ENCODE data around the gene ABR. TPM values are rescaled to one million over a fixed set of nuclear protein-coding genes. Genes with fewer than 3 reads are reported as not detected.
"Not testable (repeated sequence)": the region's sequence is repeated elsewhere in the genome, so short reads cannot be mapped to it uniquely, and the experiment has no call there.

The ABR gene
- polyA plus RNA-seq, 5 donors = 53.2 to 84.6 (median 61.3) TPM

DNA sequence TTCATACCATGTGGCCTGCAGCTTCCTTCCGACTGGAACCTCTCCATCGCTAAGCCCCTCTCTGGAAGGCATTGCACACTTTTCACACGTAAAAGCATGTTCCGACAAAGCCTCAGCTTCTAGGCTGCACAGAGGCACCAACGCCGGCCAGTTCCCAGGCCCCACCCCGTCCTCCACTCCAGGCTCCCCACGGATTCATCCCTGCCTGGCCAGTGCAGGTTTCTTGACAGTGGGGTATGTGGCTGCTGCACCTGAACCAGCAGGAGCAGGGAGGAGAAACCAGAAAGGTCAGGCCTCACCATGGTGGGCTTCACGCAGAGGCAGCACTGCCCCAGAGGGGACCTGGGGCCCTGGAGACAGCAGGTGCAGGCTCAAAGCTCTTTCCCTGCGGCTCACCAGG is 168.6 kb downstream of the ABR start:
- no peak for DNase-seq

DNA sequence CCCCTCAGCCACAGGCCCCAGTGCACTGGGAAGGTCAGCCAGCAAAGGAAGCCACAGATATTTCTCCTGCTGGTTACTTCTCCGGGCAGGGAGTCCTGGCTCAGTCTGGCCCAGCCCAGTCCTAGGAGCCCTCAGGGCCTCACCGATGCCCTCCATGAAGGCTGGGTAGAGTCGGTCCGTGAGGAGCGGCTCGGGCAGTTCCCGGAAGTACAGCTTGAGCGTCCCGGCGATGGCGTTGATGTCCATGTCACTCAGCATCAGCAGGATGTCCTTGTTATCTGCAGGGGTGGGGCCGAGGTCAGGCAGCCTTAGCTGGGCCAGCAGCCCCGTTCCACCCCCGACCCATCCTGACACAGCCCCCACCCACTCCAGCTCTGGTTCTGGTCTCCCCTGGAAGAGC is 169.2 kb downstream of the ABR start:
- no peak for DNase-seq

DNA sequence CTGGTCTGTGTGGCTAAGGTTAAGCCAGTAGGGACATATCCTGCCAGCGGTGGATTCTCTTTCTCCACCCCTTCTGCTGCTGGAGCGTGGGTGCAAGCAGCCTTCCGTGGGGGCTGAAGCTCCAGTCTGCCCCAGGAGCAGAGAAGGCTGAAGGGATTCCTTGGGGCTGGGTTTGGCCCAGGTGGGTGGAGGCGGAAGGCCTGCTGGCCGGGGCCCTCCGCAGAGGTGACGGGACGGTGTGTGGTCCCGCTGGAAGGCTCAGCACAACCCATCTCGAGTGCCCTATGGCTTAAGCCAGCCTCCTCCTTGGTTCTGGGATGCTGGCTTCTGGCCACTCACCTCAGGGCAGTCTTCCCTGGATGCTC is 169.7 kb downstream of the ABR start:
- no peak for DNase-seq

DNA sequence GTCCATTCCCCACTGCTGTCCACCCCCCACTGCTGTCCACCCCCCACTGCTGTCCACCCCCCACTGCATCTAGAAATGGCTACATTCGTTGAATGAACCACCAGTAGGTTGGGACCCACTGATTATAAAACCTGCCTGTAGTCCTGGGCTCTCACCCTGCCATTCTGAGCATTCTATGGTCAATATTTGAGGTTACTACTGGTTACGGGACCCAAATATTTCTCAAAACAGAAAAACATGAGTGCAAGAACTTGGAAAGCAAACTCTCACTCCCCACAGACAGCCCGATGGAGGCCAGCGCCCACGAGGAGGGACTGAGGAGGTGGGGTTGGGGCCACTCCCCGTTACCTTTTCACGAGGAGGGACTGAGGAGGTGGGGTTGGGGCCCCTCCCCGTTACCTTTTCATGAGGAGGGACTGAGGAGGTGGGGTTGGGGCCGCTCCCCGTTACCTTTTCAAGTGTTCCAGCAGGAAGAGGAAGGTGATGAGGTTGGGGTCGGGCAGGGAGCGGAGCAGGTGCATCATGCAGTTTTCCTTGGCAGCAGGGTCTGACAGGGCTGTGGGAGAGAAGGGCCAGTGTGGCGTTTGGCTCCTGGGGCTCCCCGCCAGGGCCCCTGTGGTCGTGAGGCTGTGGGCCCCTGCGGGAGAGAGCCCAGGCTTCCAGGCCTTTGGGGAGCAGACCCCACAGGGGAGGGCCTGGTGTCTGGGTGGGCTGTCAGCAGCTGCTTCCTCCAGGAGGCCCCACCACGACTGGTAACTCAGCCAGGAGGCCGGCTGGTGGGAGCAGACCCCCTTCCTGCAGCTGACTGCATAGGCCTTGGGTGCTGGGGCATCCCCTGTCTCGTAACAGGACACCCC is 170.3 kb downstream of the ABR start:
- DNase-seq = no peak

DNA sequence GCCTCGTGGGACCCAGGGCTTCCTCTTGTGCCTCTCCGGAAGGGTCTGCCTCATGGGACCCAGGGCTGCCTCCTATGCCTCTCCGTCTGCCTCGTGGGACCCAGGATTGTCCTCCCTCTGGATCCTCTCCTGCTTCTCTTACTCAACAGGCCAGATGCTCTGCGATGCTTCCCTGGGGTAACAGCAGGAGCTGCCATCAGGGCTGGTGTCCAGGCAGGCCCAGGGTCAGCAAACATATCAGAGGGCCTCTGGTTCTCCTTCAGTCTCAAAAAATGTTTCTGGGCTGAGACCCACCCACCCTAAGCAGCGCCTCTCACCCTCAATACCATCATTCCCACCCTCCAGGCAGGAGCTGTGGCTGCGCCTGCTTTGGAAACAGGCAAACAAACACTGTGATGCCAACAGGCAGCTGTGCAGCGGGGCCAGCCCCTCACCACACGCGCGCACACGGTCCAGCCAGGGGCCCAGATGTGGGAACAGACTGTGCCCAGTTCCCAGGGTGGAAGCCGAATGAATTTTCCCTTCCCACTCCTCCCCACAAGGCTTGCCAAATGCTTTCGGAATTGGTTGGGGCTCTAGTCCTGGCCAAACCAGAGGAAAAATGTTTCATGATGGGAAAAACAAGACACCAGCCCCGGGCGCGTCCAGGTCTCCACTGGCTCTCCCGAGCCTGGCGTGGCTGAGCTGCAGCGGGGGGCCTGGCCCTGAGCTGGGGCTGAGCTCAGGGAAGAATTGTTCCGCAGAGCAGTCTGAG is 171.6 kb downstream of the ABR start:
- no peak for DNase-seq

DNA sequence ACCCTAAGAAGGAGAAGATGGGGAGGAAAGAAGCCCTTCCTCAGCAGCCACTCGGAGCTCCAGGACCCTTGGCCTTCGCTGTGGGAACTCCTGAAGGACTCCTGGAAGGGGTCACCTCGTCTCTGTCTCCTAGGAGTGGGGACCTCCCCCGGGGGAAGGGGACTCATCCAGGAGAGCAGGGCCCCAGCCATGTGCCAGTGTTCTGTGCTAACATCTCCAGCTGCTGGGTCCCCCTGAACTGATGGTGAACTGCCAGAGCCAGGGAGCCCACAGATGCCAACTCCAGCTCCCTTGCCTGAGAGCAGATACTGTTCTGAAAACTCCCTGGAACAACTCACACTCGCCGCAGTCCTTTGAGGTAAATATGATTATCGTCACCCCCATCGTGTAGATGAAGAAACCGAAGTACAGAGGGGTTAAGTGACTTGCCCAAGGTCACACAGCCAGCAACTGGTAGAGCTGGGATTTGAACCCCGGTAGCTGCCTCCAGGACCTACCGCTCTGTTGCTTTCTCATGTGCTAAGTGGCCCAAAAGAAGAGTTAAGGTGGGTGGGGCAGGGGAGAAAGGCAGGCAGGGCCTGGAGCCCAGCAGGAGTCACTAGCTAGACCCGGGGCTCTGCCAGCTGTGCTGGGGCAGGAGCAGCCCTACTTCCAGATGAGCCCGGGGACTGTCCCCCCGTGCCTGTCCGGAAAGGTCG is 172.3 kb downstream of the ABR start:
- no peak for DNase-seq

DNA sequence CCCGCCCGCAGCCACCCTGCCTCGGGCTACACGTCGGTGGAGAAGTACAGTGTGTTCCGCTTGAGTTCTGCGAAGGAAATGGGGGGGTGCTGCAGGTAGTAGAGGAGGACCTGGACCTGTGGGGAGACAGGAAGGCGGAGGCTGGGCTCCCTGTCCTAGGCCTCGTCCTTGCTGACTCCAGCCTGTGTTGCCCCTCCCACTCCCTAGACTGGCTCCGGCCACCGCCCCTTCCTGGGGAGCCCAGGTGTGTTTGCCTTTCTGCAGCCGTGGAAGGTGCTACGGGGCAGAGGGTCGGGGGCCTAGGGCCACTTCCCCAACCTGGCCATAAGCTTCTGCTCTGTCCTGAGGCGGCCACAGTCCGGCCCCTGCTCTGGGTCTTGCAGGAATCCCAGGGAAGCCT is 173.7 kb downstream of the ABR start:
- no peak for DNase-seq

DNA sequence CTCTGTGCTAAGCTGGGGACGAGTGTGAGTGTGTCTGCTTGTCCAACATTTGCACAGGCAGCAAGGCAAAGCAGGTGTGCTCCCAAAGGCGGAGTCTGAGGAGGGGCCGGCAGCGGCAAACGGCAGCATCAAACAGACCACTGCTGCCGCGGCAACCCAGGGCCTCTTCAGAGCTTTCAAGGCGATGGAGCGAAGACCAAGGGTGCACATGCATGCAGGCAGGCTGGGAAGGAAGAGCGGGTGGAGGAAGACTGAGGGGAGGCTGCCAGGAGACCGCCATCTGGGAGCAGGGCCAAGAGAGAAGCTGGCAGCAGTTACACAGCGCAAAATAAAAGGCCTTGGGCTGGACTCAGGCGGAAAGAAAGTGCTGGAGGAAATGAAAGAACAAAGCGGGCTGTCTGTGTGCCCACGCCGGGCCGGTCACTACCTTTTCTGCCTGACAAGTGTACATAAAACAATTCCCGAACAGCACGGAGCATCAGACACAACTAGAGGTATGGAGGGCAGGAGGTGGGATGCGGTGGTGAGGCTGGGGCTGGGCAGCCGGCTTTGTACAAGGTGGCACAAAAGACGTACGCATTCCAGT is 174.3 kb downstream of the ABR start:
- DNase-seq = peak; percentile 81 to 82

DNA sequence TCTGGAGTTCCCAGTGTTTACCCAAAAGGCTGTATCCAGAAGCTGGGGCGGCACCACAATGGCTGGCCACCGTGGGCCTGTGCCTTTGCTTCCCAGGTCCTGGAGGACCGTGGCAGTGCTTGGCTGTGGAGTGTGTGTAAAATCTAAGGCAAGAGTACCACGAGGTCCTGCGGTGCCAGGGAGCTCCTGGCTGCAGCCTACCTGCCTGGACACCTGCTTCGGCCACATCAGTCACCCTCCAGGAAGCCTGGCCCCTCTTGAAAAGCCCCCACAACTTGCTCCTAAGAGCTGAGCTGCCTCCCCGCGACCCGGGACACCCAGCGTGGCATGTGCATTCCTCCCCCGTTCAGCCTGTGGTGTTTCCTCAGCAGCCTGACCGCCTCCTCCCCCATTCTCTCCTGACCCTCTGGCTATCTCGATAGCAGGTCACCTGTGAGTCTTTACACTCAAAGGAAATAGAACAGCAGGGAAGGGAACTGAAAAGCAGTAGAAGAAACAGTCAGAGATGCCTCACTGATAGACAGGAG is 174.9 kb downstream of the ABR start:
- DNase-seq = no peak

DNA sequence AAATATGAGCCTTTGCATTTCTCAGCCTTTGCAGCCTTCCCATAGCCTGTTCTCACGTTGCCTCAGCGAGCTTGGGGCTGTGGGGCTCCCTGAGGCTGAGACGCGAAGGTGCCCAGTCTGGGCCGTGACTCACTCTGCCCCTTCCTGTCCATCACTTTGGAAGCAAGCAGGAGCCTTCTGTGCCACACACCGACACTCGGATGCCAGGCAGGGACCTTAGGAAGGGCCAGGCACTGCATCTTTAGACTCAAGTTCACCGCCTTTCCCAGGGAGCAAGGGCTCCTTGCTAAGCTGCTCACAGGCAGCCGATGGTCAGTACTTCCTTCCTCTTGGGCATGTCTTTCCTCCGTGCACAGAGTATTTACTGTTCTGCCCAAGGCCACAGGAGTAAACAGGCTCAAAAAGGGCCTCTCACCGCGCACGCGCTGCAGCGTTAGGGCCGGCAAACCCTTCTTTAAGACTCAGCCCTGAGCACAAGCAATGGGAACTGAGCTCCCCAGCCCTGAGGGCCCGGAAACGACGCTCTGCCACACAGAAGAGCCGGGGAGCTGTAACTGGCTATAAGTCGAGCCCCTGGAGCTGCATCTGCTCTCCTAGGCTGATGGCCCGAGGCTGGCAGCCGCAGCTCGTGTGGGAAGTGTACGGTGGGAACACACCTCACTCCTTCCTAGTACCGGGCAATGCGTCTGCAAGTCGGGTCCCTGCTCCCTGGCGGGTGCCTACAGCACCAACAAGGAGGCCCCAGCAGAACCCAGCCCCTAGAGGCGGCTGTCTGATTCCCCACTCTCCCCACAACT is 175.6 kb downstream of the ABR start:
- DNase-seq = no peak

DNA sequence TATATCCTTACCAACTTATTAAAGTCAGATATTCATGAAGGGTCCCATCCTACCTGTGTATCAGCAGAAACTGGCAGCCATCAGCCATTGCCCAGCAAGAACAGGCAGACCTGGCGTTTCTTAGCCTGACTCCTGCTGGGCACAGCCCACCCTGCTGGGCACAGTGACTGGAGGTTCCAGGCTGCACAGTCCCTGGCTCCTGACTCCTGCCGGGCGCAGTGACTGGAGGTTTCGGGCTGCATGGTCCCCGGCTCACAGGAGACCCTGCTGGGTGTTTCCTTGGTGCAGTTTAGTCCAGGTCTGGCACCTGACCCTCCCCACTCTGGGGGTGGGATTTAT is 176.2 kb downstream of the ABR start:
- no peak for DNase-seq

DNA sequence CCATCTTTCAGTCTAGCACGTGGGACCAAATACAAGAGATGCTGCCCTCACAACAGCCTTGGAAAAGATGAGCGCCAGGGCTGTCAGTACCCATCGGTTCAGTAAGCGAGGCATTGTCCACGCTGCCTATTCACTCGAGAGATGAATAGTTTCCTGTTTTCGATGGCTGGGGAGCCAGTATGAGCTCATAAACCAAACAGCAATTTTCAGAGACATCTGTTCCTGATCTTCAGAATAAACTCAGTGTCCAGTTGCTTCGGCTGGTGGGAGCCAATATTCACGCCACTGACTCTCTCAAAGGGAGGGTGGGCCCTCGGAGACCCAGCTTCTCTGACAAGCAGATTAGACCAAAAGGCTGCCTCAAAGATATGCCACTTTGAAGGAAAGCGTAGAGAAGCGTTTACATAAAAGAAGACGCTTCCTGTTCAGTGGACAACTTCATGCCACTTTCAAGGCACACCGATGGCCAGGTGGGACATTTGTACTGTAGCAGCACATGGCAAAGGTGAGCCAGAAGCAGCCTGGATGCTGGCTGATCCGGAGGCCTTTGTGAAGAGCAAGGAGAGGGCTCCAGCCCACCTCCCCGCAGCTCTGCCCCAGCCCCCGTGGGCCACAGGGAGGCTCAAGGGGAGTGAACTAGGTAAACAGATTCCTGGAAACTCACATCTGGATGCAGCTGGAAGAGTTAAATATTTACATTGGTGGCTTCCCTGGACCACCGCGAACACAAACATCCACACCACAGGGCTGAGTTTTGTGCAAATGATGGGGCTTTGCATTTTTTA is 176.8 kb downstream of the ABR start:
- peak in 1 of 2 donors; percentile 49 for DNase-seq

DNA sequence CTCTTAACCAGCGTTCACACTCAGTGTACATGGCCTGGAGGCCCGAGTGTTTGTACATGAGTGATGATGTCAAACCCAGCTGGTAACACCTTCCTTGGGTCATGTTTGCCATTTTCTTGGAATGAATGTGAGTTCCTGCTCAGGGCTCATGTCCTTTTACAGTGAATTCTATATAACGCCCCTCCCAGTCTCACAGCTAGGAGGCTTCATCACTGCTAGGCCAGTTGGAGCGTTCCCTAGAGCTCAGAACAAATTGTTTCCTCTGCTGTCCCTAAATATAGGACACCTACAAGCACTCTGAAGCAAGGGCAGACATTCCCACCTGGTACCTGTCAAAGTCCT is 177.4 kb downstream of the ABR start:
- DNase-seq = no peak

DNA sequence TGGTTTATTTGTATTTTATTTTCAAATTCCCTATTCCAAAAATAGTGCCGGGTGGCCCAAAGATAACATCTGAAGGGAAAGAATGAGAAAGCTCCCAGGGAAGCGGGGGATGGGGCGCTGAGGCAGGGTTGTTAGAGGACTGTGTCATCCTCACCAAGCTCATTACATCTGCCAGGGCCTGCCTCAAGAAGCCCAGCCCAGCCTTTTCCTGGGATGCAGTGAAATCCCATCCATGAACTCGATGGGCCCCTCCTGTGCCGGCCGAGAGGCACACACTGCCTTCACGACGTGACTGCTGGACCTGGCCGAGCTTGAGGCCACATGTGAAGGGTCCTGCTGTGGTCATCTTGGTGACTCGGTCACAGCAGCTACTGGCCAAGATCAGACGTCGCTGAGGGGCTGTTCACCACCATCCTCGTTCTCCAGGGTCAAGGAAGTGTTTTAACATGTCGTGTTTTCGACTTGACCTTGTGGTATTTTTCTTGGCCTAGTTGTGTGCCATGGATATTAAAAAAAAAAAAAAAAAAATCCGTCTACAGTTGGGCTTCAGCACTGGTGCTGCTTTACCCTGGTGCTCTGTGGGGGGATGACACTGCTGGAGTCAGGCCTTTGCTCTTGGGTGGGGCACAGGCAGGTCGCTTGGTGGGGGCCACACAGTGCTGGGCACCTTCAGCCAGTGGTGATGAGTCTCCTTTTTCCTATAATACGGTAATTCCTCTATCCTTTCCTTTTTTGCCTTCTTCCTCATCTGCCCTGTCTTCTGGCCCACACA is 178.0 kb downstream of the ABR start:
- no peak for DNase-seq

DNA sequence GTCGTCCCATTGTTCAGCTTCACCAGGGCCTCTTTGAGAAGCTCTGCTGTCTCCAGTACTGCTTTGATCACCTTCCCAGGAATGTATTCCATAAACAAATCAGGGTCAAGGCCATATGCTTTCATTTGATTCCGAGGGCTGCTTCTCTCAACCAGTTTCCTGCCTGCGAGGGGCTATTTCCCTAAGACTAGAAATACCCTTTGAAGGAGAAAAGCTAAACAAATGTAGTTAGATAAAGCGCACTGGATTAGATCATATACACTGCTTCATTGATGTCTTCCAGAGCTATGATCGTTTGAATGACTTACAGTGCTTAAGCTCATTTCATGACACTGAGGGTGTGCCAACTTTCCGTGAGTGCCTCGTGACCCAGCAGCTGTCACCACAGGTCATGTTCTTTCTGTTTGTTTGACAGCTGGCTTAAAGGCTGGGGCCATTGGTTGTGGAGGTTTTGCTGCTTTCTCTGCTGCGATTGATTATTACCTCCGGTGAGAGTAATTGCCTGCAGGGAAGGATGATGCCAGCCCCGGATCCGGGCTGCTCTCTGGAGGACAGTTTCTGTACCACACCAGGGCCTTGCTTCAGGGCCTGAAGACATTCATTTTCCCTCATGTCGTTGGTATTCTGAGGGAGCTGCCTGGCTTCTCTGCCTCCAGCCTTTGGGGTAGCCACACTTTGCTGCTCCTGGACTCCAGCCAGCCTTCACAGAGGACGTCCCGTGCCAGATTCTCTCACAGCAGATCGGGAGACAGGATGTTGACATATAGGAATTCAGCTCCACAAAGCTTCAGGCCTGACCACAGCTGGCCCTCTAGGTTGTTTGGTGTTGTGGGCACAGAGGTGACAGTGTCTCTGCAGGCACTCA is 179.0 kb downstream of the ABR start:
- peak in 1 of 2 donors; percentile 73 for DNase-seq

DNA sequence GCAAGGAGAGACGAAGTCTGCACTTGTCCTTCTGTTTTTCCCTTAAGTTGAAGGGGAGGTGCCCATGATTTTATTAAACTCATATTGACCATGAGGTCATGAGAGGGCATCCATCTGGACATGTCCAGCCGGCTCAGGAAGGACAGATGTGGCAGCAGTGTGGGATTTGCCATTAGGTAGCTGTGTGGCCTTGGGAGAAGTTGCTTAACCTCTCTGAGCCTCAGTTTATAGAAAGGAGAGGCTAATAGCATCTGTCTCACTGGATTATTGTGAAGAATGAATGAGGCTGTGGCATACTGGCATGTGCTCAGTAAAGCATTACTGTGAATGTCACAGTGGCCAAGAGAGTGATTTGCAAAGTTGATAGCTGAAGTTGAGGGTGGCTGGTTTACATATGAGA is 181.7 kb downstream of the ABR start:
- DNase-seq = no peak

DNA sequence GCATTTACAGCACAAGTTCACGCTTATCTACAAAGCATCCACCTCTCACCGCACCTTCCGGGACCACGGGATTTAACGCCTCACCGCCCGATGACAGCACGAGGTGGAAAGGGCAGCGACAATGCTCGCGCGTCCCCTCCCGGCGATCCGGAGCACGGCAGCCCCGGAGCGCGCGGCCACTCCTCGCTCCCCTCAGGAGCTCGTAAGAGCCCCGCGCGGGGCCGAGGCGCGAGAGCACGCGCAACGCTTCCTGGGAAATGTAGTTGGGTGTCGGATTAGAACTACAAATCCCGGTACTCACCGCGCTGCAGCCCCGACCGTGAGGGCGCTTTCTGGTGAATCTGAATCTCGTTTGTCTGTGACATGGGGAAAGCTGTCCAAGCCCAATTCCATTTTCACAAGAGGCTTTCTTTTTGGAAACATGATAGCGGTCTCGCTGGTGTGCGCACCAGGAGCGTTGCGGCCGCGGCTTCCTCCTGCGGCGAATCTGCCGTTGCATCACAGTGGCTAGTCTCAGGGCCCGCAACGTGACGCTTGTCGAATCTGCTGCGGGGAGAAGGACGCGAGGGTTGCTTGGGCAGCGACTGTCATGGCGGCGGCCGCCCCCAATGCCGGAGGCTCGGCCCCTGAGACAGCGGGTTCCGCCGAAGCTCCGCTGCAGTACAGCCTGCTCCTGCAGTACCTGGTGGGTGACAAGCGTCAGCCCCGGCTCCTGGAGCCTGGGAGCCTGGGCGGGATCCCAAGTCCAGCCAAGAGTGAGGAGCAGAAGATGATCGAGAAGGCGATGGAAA is 183.0 kb downstream of the ABR start, which contains the start of gene TIMM22:
Gene TIMM22 (plus strand): TSS at position 576 of the 791 bp plus-strand sequence. CDS start 14 bp downstream, at position 590.
- peak; percentile 97 to 98 for DNase-seq

DNA sequence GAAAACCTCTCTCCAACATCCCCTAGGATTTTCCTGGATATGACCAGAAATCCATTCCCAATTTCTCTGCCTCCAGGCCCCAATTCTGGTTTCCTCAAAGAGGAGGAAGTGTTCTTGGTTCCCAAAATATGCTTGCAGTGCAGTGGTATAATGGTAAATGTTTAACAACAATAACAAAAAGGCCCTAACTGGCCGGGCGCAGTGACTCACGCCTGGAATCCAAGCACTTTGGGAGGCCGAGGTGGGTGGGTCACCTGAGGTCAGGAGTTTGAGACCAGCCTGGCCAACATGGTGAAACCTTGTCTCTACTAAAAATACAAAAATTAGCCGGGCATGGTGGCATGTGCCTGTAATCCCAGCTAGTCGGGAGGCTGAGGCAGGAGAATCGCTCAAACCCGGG is 184.5 kb downstream of the ABR start:
- DNase-seq = not testable (repeated sequence)
